Inflammatory macrophage (primary cell): ENCODE results near the gene OR2A2.
"Not testable (repeated sequence)": the region's sequence is repeated elsewhere in the genome, so short reads cannot be mapped to it uniquely, and the experiment has no call there.

Experiments used
- DNase-seq, 2 donors: peaks; one replicate each; pipeline ENCODE4 v3.0.0-alpha.2; 2020 to 2022
- total RNA-seq, 18 experiments: gene quantifications; one replicate each; lab custom pipeline; 2026; ENCODE audit warnings: mixed read lengths in 6 of 18, inconsistent platforms in 2 of 18; lab: John Stamatoyannopoulos, UW

Gene OR2A2, protein sequence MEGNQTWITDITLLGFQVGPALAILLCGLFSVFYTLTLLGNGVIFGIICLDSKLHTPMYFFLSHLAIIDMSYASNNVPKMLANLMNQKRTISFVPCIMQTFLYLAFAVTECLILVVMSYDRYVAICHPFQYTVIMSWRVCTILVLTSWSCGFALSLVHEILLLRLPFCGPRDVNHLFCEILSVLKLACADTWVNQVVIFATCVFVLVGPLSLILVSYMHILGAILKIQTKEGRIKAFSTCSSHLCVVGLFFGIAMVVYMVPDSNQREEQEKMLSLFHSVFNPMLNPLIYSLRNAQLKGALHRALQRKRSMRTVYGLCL
- total RNA-seq, result 0 to 0.03 (median 0) reads per million in 18 experiments

DNA sequence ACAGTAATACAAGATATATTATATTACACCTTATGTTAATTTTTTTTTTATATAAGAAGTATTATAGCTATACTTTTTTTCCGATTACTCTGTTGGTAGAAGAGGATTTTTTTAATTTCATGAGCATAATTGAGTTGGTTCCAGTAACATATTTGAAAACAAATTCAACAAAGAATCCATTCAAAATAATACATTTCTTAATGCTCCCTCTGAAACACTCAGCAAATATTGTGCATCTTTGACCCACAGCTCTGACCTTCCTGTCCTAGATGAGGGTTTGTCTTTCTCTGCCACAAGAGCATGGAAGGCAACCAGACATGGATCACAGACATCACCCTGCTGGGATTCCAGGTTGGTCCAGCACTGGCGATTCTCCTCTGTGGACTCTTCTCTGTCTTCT lies at the start of gene OR2A2:
Gene OR2A2, plus strand, starts transcription at position 301 of the 400 bp plus-strand sequence. Its CDS starts 0 bp downstream, at position 301.
- DNase-seq, result no peak

DNA sequence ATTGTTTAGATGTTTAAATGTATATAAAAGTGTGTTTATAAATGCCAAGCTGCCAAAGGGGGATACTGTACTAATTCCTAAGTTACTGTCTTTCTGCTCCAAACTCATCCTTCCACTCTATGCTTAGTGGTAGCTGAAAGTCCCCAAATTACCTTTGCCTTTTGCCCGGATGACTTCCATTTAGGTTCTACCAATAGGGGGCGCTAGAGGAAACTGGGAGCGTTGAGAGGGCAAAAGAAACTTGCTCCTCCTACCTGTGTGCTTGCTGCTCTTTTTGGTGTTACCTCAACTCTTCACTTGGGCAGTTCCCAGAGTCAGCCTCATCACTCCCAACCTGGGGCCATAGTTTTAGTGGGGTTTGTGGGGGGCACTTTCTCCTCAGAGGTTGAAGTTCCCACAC lies 45.7 kb upstream of the OR2A2 start:
- DNase-seq, result no peak

GRCh38 chr7:144069511-144069910 lies 39.9 kb upstream of the OR2A2 start, which contains the start of gene OR2A25:
TSS of gene OR2A25 (plus strand) at chr7:144069811. CDS start at chr7:144074220, 4,409 bp downstream.
- DNase-seq, result no peak

- no peak for DNase-seq
These were observed 39.4 kb upstream of the OR2A2 start for GRCh38 chr7:144069953-144070352.

GRCh38 chr7:144074374-144074773 lies 35.0 kb upstream of the OR2A2 start:
- no peak for DNase-seq

DNA sequence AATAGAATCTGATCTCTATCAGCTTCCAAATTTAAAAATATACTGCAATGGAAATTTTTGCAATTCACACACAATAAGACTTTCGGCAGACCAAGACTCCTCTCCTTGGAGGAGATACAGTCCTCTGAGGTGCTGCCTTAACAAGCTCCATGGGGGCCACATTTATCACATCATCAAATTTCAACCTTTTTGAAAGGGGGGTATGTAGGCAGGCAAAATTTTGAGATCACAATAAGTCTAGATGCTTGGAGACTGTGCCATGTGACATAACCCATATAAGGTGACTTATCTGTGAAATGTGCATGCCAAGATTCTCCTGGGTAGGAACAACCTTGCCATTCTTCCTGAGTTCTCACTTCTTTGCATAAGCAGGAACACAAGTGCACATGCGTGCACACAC lies 23.4 kb upstream of the OR2A2 start, which contains the start of gene OR2A12:
Gene OR2A12, plus strand, starts transcription at position 301 of the 400 bp plus-strand sequence. CDS start 8,830 bp downstream, outside the sequence.
- no peak for DNase-seq

DNA sequence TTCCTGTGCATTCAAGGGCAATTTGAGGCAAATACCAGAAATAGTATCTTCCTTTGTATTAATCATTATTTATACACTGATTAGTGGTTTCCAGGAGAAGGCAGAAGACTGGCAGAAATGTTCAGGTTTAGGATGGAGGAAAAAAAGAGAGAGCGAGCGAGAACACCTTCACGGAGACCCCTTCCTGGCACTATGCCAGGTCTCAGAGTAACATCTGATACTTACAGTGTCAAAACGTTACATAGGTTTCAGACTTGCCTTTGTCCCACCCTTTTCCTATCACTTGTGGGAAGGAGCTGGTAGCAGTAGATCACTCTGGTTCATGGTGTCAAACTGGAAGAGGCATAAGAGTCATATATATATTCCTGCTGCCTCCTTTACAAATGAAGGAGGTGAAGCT lies 22.7 kb upstream of the OR2A2 start:
- DNase-seq, result no peak

DNA sequence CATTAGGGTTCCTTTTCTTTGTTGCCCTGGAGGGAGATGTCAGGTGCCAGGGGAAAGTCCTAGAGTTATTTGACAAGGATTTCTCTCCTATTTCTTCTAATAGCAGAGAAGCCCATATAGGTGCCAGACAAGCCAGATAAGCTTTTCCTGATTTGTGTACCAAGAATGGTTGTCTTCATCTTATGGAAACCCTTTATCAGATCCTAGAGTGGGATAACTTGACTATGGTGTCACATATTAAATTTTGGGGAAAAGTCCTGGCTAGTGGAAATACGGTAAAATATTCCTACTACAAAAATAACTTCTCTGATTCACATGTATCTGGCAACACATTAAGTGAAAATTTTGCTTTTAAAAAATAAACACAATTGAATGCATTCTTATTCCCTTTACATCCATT lies 22.2 kb upstream of the OR2A2 start:
- DNase-seq, result no peak

DNA sequence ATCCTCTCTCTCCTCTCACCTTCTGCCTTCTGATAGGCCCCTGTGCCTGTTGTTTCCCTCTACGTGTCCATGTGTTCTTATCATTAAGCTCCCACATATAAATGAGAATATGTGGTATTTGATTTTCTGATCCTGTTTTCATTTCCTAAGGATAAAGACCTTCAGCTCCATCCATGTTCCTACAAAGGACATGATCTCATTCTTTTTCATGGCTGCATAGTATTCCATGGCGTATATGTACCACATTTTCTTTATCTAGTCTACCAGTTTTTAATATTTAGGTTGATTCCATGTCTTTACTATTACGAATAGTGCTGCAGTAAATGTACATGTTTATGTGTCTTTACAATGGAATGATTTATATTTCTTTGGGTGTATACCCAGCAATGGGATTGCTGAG lies 18.7 kb upstream of the OR2A2 start:
- DNase-seq, result no peak

- no peak for DNase-seq
These were observed 10.6 kb upstream of the OR2A2 start for GRCh38 chr7:144098776-144099175.

- DNase-seq, result no peak
These were observed 8.8 kb upstream of the OR2A2 start for GRCh38 chr7:144100607-144101006.

- no peak for DNase-seq
These were observed 7.3 kb upstream of the OR2A2 start for GRCh38 chr7:144102041-144102440.

- no peak for DNase-seq
These were observed 4.2 kb upstream of the OR2A2 start for GRCh38 chr7:144105211-144105610.

DNA sequence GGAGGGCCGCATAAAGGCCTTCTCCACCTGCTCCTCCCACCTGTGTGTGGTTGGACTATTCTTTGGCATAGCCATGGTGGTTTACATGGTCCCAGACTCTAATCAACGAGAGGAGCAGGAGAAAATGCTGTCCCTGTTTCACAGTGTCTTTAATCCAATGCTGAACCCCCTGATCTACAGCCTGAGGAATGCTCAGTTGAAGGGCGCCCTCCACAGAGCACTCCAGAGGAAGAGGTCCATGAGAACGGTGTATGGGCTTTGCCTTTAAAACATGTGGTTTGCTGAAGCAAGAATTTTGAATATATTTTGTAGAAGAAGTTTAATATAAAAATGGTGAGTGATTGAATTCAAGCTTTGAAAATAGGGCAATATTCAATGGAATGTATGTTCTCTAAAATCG lies 889 bp downstream of the OR2A2 start:
- no peak for DNase-seq

GRCh38 chr7:144113651-144114050 lies 4.3 kb downstream of the OR2A2 start:
- DNase-seq, result no peak

DNA sequence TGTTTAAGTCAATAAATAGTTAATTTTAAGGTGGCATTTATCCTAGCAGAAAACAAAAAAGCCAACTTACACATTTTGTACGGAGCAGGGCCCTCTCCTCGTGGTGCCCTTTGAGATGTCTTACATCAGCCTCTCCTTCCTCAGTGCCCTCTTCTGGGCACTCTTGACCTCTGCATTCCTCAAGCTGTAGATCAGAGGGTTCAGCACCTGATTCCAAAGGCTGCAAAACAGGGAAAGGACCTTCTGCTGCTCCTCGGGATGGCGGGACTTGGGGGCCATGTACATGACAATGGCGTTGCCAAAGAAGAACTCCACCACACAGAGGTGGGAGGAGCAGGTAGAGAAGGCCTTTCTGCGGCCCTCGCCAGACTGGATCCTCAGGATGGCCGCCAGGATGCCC lies 9.0 kb downstream of the OR2A2 start:
- no peak for DNase-seq

- no peak for DNase-seq
These were observed 13.5 kb downstream of the OR2A2 start, which contains the start of gene OR2A14 for GRCh38 chr7:144122876-144123275. TSS of gene OR2A14 (plus strand) at chr7:144123176. CDS start at chr7:144129113, 5,937 bp downstream.

GRCh38 chr7:144127714-144128334 lies 18.4 kb downstream of the OR2A2 start:
- peak; percentile 72 to 81 for DNase-seq

DNA sequence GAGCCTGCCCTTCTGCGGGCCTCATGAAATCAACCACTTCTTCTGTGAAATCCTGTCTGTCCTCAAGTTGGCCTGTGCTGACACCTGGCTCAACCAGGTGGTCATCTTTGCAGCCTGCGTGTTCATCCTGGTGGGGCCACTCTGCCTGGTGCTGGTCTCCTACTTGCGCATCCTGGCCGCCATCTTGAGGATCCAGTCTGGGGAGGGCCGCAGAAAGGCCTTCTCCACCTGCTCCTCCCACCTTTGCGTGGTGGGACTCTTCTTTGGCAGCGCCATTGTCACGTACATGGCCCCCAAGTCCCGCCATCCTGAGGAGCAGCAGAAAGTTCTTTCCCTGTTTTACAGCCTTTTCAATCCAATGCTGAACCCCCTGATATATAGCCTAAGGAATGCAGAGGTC lies 20.2 kb downstream of the OR2A2 start:
- not testable (repeated sequence) for DNase-seq

- DNase-seq, result no peak
These were observed 21.3 kb downstream of the OR2A2 start for GRCh38 chr7:144130730-144131129.

DNA sequence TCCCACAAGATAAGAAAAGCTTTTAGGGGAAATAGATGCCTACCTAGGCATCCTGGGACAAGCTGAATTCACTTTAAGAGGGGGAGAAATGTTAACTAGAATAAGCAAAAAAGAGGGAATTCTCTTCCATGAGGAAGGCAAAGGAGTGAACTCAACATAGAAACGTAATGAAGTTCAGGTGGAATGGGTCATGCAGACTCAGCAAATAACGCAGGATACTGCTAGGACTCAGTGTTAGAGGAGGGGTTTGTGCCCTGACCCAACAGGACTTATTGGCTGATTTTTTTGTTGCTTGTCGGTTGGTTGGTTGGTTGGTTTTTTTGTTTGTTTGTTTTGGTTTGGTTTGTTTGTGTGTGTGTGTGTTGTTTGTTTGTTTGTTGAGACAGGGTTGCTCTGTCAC lies 22.9 kb downstream of the OR2A2 start:
- DNase-seq, result no peak

DNA sequence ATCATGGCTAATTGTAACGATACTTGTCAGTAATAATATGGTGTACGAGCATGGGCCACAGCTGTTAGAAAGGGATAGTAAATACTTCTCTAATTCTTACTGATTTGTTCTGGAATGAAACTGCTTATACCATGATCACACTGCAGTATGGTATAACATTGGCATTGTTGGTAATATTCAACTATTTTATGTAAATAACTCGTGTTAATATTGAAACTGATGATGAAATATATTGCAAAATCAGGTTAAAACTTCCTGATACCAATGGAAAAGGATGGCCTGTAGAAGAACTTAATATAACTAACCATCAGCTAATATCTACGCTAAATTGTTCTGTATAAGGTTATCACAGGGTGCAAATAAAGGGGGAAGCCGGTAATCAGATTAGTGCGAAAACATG lies 23.9 kb downstream of the OR2A2 start:
- peak in 1 of 2 donors; percentile 46 for DNase-seq

DNA sequence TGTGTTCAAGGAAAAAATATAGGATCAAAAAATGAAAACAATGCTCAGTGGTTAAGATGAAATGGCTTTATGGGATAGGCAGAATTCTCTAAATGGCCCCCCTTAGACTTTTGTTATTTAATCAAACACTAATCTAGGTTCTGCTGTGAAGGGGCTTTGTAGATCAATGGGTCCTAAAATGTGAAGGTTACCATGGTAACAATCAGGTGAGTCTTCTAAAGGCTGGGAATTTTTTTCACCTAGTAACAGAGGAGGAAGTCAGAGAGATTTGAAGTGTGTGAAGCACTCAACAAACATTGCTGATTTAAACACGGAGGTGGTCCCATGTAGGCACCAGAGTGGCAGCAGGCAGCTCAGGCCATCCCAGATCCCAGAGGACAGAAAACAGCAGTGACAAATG lies 24.7 kb downstream of the OR2A2 start:
- DNase-seq, result no peak

- no peak for DNase-seq
These were observed 28.1 kb downstream of the OR2A2 start for GRCh38 chr7:144137501-144137900.
